RWPE1 (cell line): ENCODE results near the gene FRMD4B.

Experiments
- CTCF ChIA-PET: fragments of 350-600 bp; sonication (Branson Sonifier 250); formaldehyde crosslinking; extraction: SDS; loops from one replicate; lab custom pipeline; 2021; lab: Yijun Ruan, JAX
- POLR2A ChIA-PET: fragments of 400-600 bp; formaldehyde crosslinking; extraction: SDS; loops from one replicate; lab custom pipeline; 2020; ENCODE audit warnings: antibody characterized with exemption; ENCODE audit not compliant: low non-redundant PET; lab: Yijun Ruan, JAX
- DNase-seq: peaks from one replicate; pipeline ENCODE4 v3.0.0; 2012; ENCODE audit warnings: low spot score
- H3K27ac ChIP-seq: fragments of 450-650 bp; 2 replicates; pipeline ENCODE4 v1.5.1; 2017
- CTCF ChIP-seq: fragments of 450-650 bp; conservative IDR thresholded peaks from 2 replicates; pipeline ENCODE4 v1.5.1; 2017; ENCODE audit warnings: low read depth, mild to moderate bottlenecking

Gene FRMD4B

GRCh38 chr3:69304396-69304795, 81.5 kb downstream of the FRMD4B start:
- H3K27ac ChIP-seq = no peak overlapping the region
- ChIA-PET CTCF (interaction anchor here (0.6 kb wide), 2 partner anchors 27 to 110 kb away, joined by 3 read pairs; no protein-coding TSS in a partner anchor), POLR2A (no interaction called here)
- no peak for TF ChIP-seq CTCF
- DNase-seq = no peak

- CTCF ChIA-PET = interaction anchor here (0.5 kb wide), 1 partner anchor 179 kb away, joined by 4 read pairs; no protein-coding TSS in a partner anchor
- TF ChIP-seq CTCF = no peak
- H3K27ac ChIP-seq = no peak overlapping the region
- POLR2A ChIA-PET = no interaction called here
- DNase-seq = no peak
Measured at GRCh38 chr3:69300296-69300695, 85.6 kb downstream of the FRMD4B start.

GRCh38 chr3:69299344-69299743, 86.5 kb downstream of the FRMD4B start:
- ChIA-PET CTCF (interaction anchor here (0.7 kb wide), 1 partner anchor 571 kb away, joined by 5 read pairs; no protein-coding TSS in a partner anchor), POLR2A (no interaction called here)
- DNase-seq = no peak
- TF ChIP-seq CTCF = no peak
- no peak overlapping the region for H3K27ac ChIP-seq

GRCh38 chr3:69297501-69297900, 88.4 kb downstream of the FRMD4B start:
- ChIA-PET CTCF (no interaction called here), POLR2A (no interaction called here)
- no peak for DNase-seq
- TF ChIP-seq CTCF = no peak
- no peak overlapping the region for H3K27ac ChIP-seq

GRCh38 chr3:69296995-69297394, 88.9 kb downstream of the FRMD4B start:
- H3K27ac ChIP-seq = no peak overlapping the region
- DNase-seq = no peak
- TF ChIP-seq CTCF = no peak
- ChIA-PET CTCF (no interaction called here), POLR2A (no interaction called here)

- ChIA-PET POLR2A (no interaction called here), CTCF (interaction anchor here (0.6 kb wide), 1 partner anchor 48 kb away, joined by 3 read pairs; no protein-coding TSS in a partner anchor)
- TF ChIP-seq CTCF = no peak
- peak; percentile 77 for DNase-seq
- H3K27ac ChIP-seq = peak overlapping the region; percentile 83
Measured at GRCh38 chr3:69294014-69294766, 91.7 kb downstream of the FRMD4B start.
